OCI-LY3 (cell line): ENCODE measurements around the gene MMRN1.
A peak's percentile ranks its signal among the peaks of the same experiment; 100 is the strongest.

Source experiments
- H2AFZ ChIP-seq: fragments of 200-600, 300-600 bp; shearing (Covaris generic); 2 replicates; pipeline ENCODE4 v1.6.0; 2014; ENCODE audit warnings: antibody characterized with exemption, low read depth, low read length
- H3K27ac ChIP-seq: fragments of 200-600, 300-600 bp; sonication (generic); 2 replicates; pipeline ENCODE4 v1.5.1; 2014; ENCODE audit warnings: mild to moderate bottlenecking, low read length, moderate library complexity, mixed read lengths
- H3K27me3 ChIP-seq: fragments of 200-600, 300-600 bp; sonication (generic); 2 replicates; pipeline ENCODE4 v1.6.1; 2014; ENCODE audit warnings: low read depth, low read length, mixed read lengths
- H3K36me3 ChIP-seq: fragments of 200-600, 300-600 bp; sonication (generic); replicated peaks from 2 replicates; pipeline ENCODE3; 2014; ENCODE audit warnings: low read depth, low read length, mixed read lengths
- H3K4me1 ChIP-seq: fragments of 300-600, 200-600 bp; sonication (generic); 2 replicates; pipeline ENCODE4 v1.6.1; 2014; ENCODE audit warnings: low read length, mixed read lengths
- H3K4me2 ChIP-seq: fragments of 200-600, 300-600 bp; sonication (generic); 2 replicates; pipeline ENCODE4 v1.6.1; 2014; ENCODE audit warnings: low read length, mixed read lengths
- H3K4me3 ChIP-seq: fragments of 300-600, 200-600 bp; sonication (generic); 2 replicates; pipeline ENCODE4 v1.5.1; 2014; ENCODE audit warnings: antibody characterized with exemption, mild to moderate bottlenecking, low read length, moderate library complexity
- H3K79me2 ChIP-seq: fragments of 300-600, 200-600 bp; shearing (Covaris generic); 2 replicates; pipeline ENCODE4 v1.6.1; 2014; ENCODE audit warnings: mild to moderate bottlenecking, low read length, mixed read lengths
- H3K9ac ChIP-seq: fragments of 300-600, 200-600 bp; shearing (Covaris generic); 2 replicates; pipeline ENCODE4 v1.6.0; 2014; ENCODE audit warnings: mild to moderate bottlenecking, low read length, moderate library complexity
- H3K9me3 ChIP-seq: fragments of 200-600, 300-600 bp; shearing (Covaris generic); 2 replicates; pipeline ENCODE4 v1.6.1; 2014; ENCODE audit warnings: low read length, mixed read lengths; ENCODE audit not compliant: insufficient read depth
- H4K20me1 ChIP-seq: fragments of 200-600, 300-600 bp; sonication (generic); 2 replicates; pipeline ENCODE4 v1.6.1; 2016; ENCODE audit warnings: low read length, mixed read lengths; ENCODE audit not compliant: insufficient read depth
- EZH2phosphoT487 ChIP-seq: fragments of 200-600 bp; shearing (Covaris generic); IDR thresholded peaks from 2 replicates; pipeline ENCODE4 v1.6.1; 2018; ENCODE audit warnings: antibody characterized with exemption, mixed run types, low read depth
- TF ChIP-seq, protein P1 (sequence below): fragments of 200-600, 300-600 bp; sonication (generic); IDR thresholded peaks from 2 replicates; pipeline ENCODE4 v1.5.1; 2014; ENCODE audit warnings: antibody characterized with exemption, low read length, low read depth

Gene MMRN1

DNA sequence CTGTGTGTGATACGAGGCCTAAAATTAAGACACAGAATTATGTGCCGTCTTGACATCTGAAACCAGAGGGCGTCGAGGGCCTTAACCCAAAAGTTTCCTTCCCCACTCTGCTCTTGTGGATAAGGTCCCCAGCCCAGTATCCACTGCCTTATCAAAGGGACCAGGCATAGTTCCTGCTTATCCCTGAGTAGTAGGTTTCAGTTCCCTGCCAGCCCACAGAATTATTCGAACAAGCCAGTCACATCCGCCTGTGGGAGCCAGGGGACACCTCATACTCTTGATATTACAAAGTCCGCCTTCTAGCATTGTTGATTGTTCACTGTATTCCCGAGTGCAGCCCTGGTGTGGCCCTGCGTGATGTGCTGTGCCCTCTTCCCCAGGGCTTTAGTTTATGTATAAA is 5.4 kb upstream of the MMRN1 start:
- Histone ChIP-seq H3K4me2 (no peak overlapping the region), H3K36me3 (no peaks in the 10 kb centered on the region), H4K20me1 (no peaks in the 10 kb centered on the region), H3K4me1 (peaks cover 3% of the 10 kb centered on the region; the same call in 1 of the 2 replicates), H3K9ac (no peak overlapping the region), H3K27ac (no peak overlapping the region), H3K79me2 (no peaks in the 10 kb centered on the region), H3K4me3 (no peak overlapping the region), H3K27me3 (no peaks in the 10 kb centered on the region), H2AFZ (no peak overlapping the region), H3K9me3 (no peaks in the 10 kb centered on the region)
- no peak for TF ChIP-seq EZH2phosphoT487
- TF ChIP-seq, protein P1, sequence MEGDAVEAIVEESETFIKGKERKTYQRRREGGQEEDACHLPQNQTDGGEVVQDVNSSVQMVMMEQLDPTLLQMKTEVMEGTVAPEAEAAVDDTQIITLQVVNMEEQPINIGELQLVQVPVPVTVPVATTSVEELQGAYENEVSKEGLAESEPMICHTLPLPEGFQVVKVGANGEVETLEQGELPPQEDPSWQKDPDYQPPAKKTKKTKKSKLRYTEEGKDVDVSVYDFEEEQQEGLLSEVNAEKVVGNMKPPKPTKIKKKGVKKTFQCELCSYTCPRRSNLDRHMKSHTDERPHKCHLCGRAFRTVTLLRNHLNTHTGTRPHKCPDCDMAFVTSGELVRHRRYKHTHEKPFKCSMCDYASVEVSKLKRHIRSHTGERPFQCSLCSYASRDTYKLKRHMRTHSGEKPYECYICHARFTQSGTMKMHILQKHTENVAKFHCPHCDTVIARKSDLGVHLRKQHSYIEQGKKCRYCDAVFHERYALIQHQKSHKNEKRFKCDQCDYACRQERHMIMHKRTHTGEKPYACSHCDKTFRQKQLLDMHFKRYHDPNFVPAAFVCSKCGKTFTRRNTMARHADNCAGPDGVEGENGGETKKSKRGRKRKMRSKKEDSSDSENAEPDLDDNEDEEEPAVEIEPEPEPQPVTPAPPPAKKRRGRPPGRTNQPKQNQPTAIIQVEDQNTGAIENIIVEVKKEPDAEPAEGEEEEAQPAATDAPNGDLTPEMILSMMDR, result no peak

DNA sequence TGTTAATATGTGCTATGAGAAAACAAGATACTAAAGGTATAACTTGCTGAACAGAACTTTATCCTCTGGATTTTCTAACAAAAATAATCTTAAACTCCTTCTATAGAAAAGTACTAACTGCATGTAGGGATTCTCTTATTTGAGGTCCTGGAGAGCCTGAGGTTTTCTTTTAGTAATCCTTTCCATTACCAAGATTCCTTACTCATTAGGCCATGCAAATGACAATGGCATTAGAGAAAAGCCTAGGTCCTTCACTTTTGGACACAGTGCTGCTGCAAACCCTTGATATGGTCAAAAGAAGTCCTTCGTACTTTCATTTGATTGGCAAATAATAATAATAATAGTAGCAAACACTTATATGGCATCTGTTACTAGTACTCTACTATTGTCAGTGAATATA is 3.2 kb downstream of the MMRN1 start:
- peaks cover 20% of the 10 kb centered on the region for H3K4me1 ChIP-seq
- no peak overlapping the region for H2AFZ ChIP-seq
- no peaks in the 10 kb centered on the region for H3K9me3 ChIP-seq
- H3K79me2 ChIP-seq, result no peaks in the 10 kb centered on the region
- H3K36me3 ChIP-seq, result no peaks in the 10 kb centered on the region
- H3K27me3 ChIP-seq, result no peaks in the 10 kb centered on the region
- H3K4me3 ChIP-seq, result no peak overlapping the region
- no peak overlapping the region for H3K27ac ChIP-seq
- no peak overlapping the region for H3K4me2 ChIP-seq
- no peak overlapping the region for H3K9ac ChIP-seq
- TF ChIP-seq, protein P1, result no peak
- no peak for TF ChIP-seq EZH2phosphoT487
- H4K20me1 ChIP-seq, result no peaks in the 10 kb centered on the region

DNA sequence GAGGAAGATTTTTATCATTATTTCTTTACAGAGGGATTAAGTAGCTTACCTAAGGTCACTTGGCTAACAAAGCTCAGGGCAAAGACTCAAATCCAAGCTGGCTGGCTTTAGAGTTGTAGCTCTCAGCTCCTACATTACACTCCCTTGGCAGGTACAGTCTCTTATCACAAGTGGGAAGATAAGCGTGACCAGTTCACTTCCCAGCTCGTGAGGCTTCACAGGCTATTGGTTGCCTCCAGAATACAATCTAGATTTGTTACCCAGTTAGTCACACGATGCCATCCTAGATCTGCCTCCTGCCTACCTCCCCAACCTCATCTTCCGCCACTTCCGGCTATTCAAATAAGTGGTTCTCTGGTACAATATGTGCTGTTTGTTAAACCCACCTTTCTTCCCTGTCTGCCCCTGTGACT is 3.7 kb downstream of the MMRN1 start:
- H3K27me3 ChIP-seq, result no peaks in the 10 kb centered on the region
- no peaks in the 10 kb centered on the region for H3K79me2 ChIP-seq
- peaks cover 20% of the 10 kb centered on the region for H3K4me1 ChIP-seq
- H3K9me3 ChIP-seq, result no peaks in the 10 kb centered on the region
- H3K27ac ChIP-seq, result no peak overlapping the region
- peak overlapping the region; percentile 10; the same call in 1 of the 2 replicates for H3K4me3 ChIP-seq
- TF ChIP-seq, protein P1, result no peak
- no peak for TF ChIP-seq EZH2phosphoT487
- no peaks in the 10 kb centered on the region for H4K20me1 ChIP-seq
- peak overlapping the region; percentile 45 for H3K4me2 ChIP-seq
- no peaks in the 10 kb centered on the region for H3K36me3 ChIP-seq
- no peak overlapping the region for H3K9ac ChIP-seq
- peak overlapping the region; percentile 39 for H2AFZ ChIP-seq

DNA sequence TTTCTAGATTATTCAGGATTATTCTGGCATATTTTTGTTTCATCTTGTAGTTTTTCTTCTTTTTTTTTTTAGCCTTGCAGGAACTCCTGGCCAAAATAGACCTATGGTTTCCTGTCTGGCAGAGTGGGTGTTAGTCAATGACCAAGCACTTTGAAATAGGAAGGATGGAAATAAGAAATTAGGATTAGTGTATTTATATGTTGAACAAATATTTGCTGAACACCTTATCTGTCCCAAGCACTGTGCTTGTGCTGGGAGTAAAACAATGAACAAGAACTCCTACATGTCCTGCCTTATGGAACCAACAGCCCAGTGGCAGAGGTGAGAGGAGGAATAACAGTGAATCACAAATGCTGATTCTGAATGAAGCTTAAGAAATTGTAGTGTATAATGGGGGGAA is 4.5 kb downstream of the MMRN1 start:
- Histone ChIP-seq H3K4me1 (peaks cover 18% of the 10 kb centered on the region), H3K36me3 (no peaks in the 10 kb centered on the region), H3K79me2 (no peaks in the 10 kb centered on the region), H3K9me3 (no peaks in the 10 kb centered on the region), H2AFZ (no peak overlapping the region), H3K4me3 (no peak overlapping the region), H3K27ac (no peak overlapping the region), H4K20me1 (no peaks in the 10 kb centered on the region), H3K27me3 (no peaks in the 10 kb centered on the region), H3K9ac (no peak overlapping the region), H3K4me2 (no peak overlapping the region)
- TF ChIP-seq, protein P1, result no peak
- no peak for TF ChIP-seq EZH2phosphoT487
